Chondrocyte (in vitro differentiated cells): ENCODE data around the gene SND1. TPM values are rescaled to one million over a fixed set of nuclear protein-coding genes. Genes with fewer than 3 reads are reported as not detected.

Experiments
- DNase-seq: peaks from one replicate; pipeline ENCODE4 v3.0.0; 2021; ENCODE audit warnings: mixed read lengths, low spot score
- H3K27ac Mint-ChIP-seq: one replicate; pipeline ENCODE4 v1.8.0; 2021; ENCODE audit warnings: mild to moderate bottlenecking, moderate library complexity, mixed read lengths; ENCODE audit not compliant: unreplicated experiment
- H3K27me3 Mint-ChIP-seq: 2 replicates; pipeline ENCODE4 v1.8.0; 2021; ENCODE audit warnings: low read depth, mixed read lengths
- H3K36me3 Mint-ChIP-seq: 2 replicates; pipeline ENCODE4 v1.8.0; 2021; ENCODE audit warnings: low read depth, mixed read lengths
- H3K4me1 Mint-ChIP-seq: 2 replicates; pipeline ENCODE4 v1.8.0; 2021; ENCODE audit warnings: low read depth, mild to moderate bottlenecking, mixed read lengths
- H3K4me3 Mint-ChIP-seq: one replicate; pipeline ENCODE4 v1.8.0; 2021; ENCODE audit warnings: mild to moderate bottlenecking, moderate library complexity, mixed read lengths; ENCODE audit not compliant: unreplicated experiment
- H3K9me3 Mint-ChIP-seq: 2 replicates; pipeline ENCODE4 v1.8.0; 2021; ENCODE audit warnings: low read depth, mixed read lengths
- CTCF ChIP-seq: fragments of 200-600 bp; sonication (generic); IDR thresholded peaks from 2 replicates; pipeline ENCODE4 v1.5.0; 2021; ENCODE audit warnings: antibody characterized with exemption, mild to moderate bottlenecking, moderate library complexity
- total RNA-seq: library from RNA; stranded (reverse); gene quantifications from 3 replicates; pipeline ENCODE4 v1.2.1, GENCODE V29; 2021

Gene SND1
- total RNA-seq, 1 donor from 2014 or later = 229 TPM

GRCh38 chr7:127981965-127982364 is 330.0 kb downstream of the SND1 start:
- Mint-ChIP-seq H3K27me3 (no peaks in the 10 kb centered on the region), H3K4me3 (no peak overlapping the region), H3K27ac (no peak overlapping the region), H3K36me3 (peaks cover 15% of the 10 kb centered on the region), H3K4me1 (peaks cover 38% of the 10 kb centered on the region), H3K9me3 (peaks cover 6% of the 10 kb centered on the region)
- no peak for TF ChIP-seq CTCF
- no peak for DNase-seq

DNA sequence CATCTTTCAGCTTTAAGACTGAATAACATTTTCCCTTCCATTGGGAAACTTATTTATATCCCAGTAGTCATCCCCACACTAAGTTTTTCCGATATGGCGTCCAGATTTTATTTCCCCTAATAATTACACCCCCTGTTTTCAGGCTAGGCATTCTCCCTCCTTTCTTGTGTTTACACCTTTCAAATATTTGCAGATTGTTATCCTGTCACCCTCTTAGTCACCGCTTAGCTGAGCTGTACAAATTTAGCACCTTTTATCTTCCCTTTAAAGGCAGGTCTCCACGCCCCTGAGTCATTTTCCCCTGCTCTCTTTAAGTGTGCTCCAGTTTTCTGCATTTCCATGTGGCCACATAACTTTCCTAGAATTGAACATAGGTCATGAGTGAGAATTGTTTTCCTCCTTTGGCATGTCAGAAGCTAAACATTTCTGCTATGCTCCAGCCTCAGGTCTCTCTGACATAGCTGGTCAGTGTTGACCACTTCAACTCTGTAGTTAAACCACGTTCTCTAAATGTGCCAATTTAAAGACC is 331.9 kb downstream of the SND1 start:
- peaks cover 5% of the 10 kb centered on the region for H3K36me3 Mint-ChIP-seq
- no peak for DNase-seq
- no peaks in the 10 kb centered on the region for H3K27me3 Mint-ChIP-seq
- peaks cover 25% of the 10 kb centered on the region for H3K4me1 Mint-ChIP-seq
- no peak for TF ChIP-seq CTCF
- peak overlapping the region; percentile 58 for H3K27ac Mint-ChIP-seq
- no peak overlapping the region for H3K4me3 Mint-ChIP-seq
- H3K9me3 Mint-ChIP-seq = peaks cover 3% of the 10 kb centered on the region

DNA sequence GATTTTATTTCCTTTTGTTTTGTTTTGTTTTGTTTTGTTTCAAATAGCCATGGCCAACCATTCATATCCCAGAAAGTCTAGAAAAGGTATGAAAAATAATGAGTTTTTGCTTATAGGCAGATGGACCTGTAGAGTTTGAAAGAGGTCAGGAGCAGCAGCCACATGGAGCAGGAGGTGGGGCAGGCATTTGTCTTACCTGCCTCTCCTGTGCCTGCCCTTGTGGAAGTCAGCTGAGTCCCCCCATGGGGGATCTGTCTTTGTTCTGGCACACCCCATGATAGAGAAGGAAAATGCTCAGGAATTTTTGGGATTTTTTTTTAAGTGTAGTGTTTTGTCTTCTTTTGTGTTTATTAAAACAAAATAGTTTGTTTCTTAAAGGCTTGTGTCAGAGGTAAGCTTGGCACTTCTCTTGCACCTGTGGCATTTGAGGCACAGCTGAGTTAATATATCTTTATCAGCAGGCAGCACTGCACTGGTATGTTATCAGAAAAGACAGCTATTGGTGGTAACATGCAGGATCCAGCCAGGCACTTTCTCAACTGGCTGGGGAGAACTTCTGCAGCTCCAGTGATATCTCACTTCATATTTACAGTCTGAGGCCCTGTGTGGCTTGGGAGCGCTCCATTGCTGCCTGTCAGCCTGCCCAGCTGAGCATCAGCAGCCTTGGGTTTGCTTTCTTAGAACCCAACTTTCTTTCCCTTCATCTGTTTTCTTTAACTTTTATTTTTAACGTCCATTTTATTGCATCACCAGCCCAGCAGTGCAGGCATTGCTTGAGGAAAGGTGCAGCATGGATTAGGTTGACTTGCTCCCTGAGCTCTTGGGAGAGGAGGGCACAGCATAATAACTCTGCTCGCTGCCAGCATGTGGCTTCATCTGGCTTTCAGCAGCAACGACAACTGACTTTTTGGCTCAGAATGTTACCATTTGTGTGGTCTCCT is 334.9 kb downstream of the SND1 start:
- TF ChIP-seq CTCF = no peak
- peaks cover 18% of the 10 kb centered on the region for H3K4me1 Mint-ChIP-seq
- H3K4me3 Mint-ChIP-seq = no peak overlapping the region
- no peak overlapping the region for H3K27ac Mint-ChIP-seq
- DNase-seq = no peak
- no peaks in the 10 kb centered on the region for H3K27me3 Mint-ChIP-seq
- H3K9me3 Mint-ChIP-seq = no peaks in the 10 kb centered on the region
- H3K36me3 Mint-ChIP-seq = peaks cover 6% of the 10 kb centered on the region

DNA sequence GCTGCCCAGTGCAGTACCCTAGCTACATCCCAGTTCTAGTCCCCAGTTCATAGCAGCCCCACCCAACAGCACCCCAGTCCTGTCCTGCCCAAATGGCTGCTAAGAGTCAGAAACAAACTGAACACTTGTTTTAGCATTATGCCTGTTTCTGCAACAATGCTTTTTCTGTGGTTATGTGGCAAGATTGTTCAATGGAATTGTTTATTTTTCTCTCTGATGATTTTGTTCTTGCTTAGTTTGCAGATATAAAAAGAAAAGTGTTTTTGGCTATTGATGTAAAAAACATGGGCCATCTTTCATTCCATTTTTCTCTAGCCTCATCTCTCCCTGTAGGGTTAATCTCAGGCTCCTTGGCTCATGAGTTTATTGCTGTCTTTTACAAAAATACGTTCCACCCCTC is 336.8 kb downstream of the SND1 start:
- no peak overlapping the region for H3K4me3 Mint-ChIP-seq
- no peak overlapping the region for H3K27ac Mint-ChIP-seq
- no peaks in the 10 kb centered on the region for H3K9me3 Mint-ChIP-seq
- H3K36me3 Mint-ChIP-seq = peaks cover 7% of the 10 kb centered on the region
- no peak for DNase-seq
- no peaks in the 10 kb centered on the region for H3K27me3 Mint-ChIP-seq
- peaks cover 13% of the 10 kb centered on the region for H3K4me1 Mint-ChIP-seq
- TF ChIP-seq CTCF = no peak

- TF ChIP-seq CTCF = no peak
- no peaks in the 10 kb centered on the region for H3K27me3 Mint-ChIP-seq
- no peak for DNase-seq
- H3K4me3 Mint-ChIP-seq = no peak overlapping the region
- no peak overlapping the region for H3K27ac Mint-ChIP-seq
- peaks cover 10% of the 10 kb centered on the region for H3K36me3 Mint-ChIP-seq
- H3K4me1 Mint-ChIP-seq = peaks cover 39% of the 10 kb centered on the region
- no peaks in the 10 kb centered on the region for H3K9me3 Mint-ChIP-seq
These were observed 341.3 kb downstream of the SND1 start for GRCh38 chr7:127993317-127993716.
